Adrenal gland (tissue), 5 donors: Measurements from ENCODE around the gene LRP1B.

Experiments
- POLR2A ChIP-seq, 2 donors: fragments of 450-650 bp; IDR thresholded peaks; one replicate each; pipeline ENCODE4 v1.6.1; 2017; ENCODE audit warnings: antibody characterized with exemption in 2 of 2, mild to moderate bottlenecking in 2 of 2, moderate library complexity in 1 of 2
- TF ChIP-seq, protein P1 (sequence below), 6 experiments: fragments of 450-650 bp in 4 of 6; fragments of 200-600 bp in 2 of 6; sonication (generic) in 1 of 6; IDR thresholded peaks; 1 replicate in 5 of 6; 2 replicates in 1 of 6; pipeline versions ENCODE4 v1.5.1 to v1.8.0; 2016 to 2021; ENCODE audit warnings: antibody characterized with exemption in 6 of 6, mild to moderate bottlenecking in 2 of 6, moderate library complexity in 1 of 6
- donor health status: DM: no; HTN: no; CAD: no.

- TF ChIP-seq, protein P1, sequence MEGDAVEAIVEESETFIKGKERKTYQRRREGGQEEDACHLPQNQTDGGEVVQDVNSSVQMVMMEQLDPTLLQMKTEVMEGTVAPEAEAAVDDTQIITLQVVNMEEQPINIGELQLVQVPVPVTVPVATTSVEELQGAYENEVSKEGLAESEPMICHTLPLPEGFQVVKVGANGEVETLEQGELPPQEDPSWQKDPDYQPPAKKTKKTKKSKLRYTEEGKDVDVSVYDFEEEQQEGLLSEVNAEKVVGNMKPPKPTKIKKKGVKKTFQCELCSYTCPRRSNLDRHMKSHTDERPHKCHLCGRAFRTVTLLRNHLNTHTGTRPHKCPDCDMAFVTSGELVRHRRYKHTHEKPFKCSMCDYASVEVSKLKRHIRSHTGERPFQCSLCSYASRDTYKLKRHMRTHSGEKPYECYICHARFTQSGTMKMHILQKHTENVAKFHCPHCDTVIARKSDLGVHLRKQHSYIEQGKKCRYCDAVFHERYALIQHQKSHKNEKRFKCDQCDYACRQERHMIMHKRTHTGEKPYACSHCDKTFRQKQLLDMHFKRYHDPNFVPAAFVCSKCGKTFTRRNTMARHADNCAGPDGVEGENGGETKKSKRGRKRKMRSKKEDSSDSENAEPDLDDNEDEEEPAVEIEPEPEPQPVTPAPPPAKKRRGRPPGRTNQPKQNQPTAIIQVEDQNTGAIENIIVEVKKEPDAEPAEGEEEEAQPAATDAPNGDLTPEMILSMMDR (IDR thresholded peaks at IDR 0.05), result no peak
- no peak for TF ChIP-seq POLR2A (IDR thresholded peaks at IDR 0.05)
Measured at GRCh38 chr2:141889788-141890187, 241.0 kb downstream of the LRP1B start.
